ENCODE measurements around the gene CNKSR3. TPM values are rescaled to one million over a fixed set of nuclear protein-coding genes. Genes with fewer than 3 reads are reported as not detected.

Gene CNKSR3
- total RNA-seq, 1 donor from 2014 or later = 8.9 TPM

DNA sequence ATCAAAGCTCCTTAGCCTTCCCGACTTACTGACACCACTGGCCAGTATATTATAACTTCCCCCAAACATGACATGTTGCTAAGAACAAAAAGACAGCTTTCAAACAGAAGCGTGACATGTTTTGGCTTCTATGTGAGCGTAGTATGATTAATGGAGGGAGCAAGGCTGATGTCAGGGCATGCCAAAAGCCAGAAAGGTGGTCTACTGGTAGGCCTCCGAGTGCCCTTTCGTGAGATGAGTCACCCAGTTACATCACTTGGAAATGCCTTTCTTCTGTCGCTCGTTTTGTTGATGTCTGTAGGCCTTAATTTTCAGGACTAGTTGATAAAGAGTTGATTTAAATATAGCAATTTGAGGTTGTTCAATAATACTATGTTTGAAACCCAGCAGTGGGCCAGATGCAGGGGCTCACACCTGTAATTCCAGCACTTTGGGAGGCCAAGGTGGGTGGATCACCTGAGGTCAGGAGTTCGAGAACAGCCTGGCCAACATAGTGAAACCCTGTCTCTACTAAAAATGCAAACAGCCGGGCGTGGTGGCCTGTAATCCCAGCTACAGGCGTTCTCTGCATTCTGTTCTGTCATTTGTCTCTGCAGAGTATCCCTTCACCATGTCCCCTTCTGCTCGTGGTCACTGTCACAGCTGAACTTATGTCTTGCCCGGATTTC lies 53.3 kb downstream of the CNKSR3 start:
- no peak for DNase-seq (ENCODE audit: low spot score)

DNA sequence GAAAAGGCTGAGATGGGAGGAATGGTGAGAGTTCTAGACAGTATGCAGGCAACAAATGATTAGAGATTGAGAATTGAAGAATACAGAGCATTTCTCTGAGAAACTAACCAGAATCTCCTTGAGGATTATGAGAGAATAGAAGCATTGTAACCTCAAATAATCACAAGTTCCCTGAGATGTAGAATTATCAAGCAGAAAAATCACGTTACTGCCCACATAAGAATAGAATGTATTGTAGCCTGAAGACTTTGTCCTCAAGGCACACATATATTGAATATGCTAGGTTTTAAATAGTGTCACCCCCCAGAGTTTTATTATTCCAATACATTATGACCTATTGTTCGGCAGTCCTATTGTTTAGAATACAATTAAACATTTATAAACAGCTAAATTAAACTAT lies 57.2 kb downstream of the CNKSR3 start:
- no peak for DNase-seq (ENCODE audit: low spot score)

DNA sequence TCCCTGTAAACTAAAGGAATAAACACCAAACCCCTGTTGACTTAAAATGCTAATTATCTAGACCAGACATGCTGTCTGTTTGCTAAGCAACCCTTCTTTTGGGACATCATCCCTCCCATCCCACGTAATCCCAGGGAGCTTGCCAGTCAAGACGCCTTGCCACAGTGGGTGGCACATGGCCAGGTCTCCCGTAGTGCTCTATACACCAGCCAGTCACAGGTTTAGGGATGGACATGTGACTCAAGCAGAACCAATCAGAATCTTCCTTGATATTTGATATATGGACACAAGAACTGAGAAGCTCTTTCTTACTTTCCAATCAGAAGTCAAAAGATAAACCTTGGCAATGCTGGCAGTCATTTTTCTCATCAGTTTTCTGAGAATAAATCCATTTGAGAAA lies 60.0 kb downstream of the CNKSR3 start:
- DNase-seq (ENCODE audit: low spot score) = no peak

DNA sequence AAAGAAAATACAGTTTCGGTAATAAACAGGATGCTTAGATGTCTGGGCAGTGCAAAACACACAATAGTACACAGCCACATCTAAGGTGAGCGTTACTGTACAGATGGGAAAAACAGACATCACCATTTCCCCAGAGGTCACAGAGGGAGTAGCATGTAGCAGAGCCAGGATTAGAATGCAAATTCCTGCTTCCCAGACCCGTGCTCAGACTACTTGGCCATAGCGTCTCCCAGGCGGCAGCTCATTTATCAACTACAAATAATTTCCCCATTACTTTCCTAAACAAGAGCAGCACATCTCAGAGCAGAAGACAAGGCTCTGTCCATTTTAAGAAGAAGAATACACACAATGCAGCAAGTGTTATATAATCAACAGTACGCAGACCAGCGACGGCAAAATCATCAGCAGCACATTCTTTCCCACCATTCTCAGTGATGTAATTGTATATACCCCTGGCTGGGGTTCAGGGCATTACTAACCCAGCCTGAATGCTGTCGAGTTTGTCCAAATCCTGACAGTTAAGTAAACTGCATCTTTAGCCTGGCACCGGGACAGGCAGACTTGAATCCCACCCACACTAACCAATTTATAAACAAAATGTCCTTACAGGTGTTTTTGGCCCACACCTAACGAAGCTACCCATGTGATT lies 61.9 kb downstream of the CNKSR3 start:
- peak; percentile 78 for DNase-seq (ENCODE audit: low spot score)

DNA sequence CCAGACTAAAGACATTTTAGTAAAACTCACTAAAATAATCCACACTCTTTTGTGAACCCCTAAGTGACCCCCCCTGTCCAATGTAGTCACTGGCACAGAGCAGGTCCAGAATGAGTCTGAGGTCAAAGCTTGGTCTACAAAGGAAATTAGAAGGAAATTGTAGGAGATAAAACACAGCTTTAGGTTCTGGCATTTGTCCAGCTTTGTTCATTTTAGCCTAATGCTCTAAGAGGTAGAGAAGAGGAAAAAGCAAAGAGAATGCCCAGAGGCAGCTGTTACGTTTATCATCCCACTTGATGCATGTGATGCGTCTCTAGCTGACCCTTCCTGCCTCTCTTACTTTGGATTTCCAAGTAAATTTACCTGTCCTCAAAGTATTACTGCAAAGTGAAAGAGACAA lies 62.5 kb downstream of the CNKSR3 start:
- DNase-seq (ENCODE audit: low spot score) = peak; percentile 43

DNA sequence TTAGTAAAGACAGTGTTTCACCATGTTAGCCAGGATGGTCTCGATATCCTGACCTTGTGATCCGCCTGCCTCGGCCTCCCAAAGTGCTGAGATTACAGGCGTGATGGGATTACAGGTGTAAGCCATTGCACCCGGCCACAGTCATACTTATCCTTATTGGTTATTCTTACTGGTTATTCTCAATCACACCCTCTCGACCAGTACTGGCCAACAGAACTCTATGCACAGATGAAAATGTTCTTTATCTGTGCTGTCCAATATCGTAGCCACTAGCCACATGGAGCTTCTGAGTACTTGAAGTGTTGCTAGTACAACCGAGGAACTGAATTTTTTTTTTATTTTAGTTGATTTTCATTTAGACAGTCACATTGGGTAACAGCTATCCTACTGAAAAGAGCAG lies 63.5 kb downstream of the CNKSR3 start:
- no peak for DNase-seq (ENCODE audit: low spot score)

DNA sequence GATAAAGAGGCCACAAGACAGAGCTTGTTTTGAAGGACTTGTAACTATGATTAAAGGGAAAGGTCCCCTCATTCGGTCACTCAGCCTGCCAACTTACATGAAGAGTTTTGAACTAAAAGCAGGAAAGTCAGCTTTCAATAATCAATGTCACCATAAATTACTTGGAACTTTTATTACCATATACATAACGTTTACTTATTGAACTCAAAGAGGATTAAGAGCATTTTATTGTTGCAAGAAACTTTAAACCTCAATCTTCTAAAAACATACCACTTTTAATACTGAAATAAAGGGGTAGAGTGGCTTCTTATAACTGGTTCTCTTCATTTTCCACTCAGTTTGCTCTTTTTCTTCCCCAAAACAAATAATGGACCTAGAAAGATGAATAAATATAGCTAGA lies 65.1 kb downstream of the CNKSR3 start:
- DNase-seq (ENCODE audit: low spot score) = no peak

DNA sequence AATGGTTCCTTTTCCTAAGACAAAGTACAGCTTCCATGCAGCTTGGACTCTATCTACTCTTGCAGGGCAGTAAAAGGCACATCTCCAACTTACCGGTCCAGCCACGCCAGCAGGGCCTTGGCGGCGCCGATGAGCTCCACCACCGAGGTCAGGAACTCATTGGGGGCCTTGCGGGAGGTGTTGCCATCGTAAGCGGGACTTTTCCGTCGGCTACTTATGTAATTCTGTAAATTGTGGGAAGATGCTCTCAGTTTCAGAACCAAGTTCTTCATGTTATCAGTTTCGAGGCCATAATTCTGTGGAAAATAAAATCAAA lies 68.5 kb downstream of the CNKSR3 start:
- no peak for DNase-seq (ENCODE audit: low spot score)

DNA sequence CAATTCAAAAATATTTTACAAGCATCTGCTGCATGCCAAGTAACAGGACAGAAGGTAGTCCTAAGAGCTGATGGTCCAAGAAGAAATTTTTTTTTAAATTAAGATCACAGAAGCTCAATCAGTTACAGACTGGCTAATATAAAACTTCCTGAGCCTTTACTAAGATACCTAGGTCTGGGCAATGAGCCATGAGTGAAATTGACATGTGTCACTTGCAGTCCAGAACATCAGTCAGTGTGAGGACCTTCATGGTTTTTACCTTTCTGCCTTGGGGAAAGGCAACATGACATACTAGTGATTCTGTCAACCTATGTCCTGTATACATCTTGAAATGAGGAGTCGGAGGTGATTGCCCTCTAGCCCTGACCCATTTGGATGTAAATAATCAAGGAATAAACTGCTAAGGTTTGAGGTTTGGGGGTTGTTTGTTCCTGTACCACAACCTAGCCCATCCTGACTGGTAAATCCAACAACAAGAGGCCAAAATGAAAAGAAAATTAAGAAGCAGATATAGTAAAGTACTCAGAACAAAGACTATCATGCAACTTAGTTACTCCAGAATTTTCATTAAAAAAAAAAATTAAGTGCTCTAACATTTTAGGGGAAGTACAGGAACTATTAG lies 70.0 kb downstream of the CNKSR3 start:
- DNase-seq (ENCODE audit: low spot score) = no peak

DNA sequence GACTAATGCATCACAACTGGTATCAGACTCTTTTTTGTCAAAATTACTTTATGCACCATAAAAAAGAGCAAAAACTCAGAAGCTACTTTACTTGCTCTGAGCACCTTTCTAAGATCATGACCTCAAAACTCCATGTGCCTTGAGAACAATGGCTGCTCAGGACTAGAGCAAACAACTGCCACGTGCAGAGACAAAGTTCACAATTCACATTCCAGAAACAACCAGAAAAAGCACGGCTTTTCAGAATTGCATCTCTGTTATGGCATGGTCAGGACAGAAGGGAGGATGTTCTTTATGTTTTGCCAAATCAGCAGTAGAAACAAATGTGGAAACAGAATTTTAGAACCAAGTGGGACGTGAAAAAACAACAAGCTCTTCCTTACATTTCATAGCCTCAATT lies 70.5 kb downstream of the CNKSR3 start:
- DNase-seq (ENCODE audit: low spot score) = no peak

DNA sequence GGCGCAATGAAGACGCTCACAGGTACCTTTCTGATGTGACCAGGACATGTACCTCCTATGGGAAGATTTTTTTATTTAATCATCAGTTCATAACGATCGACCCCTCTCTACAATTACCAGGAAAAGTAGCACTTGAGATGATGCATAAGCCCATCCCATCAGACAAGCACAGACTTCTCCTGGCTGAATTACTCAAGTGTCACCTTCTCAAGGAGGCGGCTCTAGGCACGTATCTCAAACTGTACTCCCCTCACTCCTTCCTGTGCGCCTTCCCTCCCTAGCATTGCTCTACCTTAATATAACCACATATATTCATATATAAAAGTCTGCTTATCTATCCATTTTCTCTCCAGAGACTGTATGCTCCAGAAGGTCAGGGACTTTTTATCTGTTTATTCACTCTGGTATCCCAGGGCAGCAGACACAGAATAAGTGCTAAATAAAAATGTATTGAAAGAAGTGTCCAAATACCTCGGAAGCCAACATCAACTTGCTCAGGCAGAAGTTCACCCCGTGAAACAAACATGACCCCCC lies 71.5 kb downstream of the CNKSR3 start:
- DNase-seq (ENCODE audit: low spot score) = no peak

DNA sequence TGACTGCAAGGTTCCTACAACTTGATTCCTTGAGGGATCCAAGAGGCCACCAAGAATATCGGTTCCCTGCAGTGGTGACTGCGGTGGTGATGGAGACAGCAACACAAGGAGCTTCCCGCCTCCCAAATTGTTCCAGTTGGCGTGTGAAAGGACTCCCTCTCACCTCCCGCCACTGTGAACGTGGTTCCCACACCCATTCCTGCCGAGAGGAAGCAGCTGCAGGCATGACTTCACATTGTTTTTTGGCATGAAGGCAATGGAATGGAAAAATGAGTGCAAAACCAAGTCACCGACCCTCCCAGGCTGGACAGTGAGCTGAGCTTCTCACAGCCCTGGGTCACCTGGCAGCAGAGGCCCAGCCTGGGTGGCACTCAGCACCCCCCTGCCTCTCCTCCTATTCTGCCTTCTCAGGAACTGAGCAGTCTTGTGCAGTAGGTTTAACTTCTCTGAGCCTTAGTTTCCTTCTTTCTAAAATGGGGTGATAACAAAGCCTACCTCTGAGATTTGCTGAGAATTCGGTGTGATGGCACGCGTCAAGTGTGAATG lies 75.0 kb downstream of the CNKSR3 start:
- no peak for DNase-seq (ENCODE audit: low spot score)

DNA sequence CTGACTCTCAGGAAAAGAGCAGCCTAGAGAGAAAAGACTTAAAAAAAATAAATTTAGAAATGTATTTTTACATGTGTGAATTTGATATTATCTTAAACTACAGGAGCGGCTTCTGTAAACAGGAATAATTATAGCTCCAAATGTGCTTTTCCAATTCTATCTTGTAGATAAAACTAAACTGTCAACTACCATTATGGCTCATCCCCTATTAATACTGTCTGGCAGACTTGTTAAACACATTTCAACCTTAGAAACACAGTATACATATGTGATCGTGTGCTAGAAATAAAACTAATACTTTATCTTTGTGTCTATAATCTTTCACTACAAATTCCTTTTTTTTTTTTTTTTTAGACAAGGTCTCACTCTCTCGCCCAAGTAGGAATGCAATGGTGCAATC lies 75.8 kb downstream of the CNKSR3 start:
- DNase-seq (ENCODE audit: low spot score) = no peak

DNA sequence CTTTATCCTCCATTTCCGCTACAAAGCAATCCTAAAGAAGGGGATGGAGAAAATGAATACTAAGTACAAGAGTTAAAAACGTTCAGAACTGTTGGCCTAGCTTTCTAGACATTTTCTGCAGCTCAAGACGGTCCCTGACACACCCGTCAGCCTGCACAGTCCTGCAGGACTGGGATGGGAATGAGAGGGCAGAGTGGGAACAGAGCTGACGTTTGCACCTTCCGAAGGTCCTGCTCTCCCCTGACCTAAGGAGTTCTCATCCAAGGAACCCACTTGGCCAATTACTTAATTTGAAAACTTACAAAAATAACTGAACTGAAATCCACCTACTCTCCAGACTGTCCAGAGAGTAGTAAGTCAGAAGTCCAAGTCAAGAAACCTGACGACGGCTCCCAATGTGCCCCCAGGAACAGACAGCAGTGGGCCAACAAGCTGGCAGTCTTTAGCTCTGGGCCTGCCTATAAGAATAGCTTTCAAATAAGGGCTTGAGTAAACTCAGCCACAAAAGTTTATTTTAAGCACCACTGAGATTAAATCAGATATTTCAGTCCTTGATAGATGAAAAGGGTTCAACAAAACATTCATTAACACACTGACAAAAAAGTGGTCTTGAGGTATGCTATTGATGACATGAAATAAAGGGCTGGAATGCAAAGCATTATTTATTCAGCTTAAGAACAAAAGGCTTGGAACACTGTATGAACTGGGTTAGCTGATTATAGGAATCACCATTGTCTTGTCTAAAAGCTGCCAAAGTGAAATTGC lies 76.8 kb downstream of the CNKSR3 start:
- DNase-seq (ENCODE audit: low spot score) = no peak

DNA sequence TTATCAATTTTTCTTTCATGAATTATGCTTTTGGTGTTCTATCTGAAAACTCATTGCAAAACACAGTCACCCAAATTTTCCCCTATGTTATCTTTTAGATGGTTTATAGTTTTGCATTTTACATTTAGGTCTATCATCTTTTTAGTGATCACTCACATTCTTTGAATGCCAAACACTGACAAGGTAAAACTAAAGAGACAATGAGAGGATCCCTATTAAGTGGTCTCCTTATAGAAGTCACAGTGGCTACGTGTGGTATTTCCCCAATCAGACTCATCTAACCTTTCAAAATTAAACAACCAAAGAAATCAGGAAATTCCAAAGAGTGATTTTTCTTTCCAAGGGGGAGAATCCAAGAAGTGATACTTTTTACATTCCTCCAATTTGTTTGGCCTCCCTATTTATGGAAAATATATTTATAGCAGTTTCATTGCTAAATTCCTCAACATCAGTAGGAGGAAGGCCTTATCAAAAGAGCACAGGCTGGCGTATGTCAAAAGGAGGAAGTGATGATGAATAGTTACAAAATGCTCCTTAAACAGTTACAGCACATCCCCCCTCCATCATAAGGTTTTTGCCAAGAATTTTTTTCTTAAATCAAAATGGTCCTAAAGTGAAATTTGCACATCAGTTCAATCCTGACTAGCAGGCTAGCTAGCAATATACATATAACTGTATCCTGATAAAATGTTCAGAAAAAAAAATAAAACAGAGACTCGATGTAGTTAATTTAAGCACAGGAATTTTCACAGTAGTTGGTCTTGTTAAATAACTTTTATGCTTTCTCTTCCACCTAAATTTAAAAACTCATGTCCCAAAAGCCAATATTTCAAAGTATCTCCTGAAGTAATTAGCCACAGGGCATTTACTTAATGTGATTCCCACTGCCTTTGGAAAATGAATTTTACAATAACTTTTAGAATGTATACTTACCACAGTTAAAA lies 77.7 kb downstream of the CNKSR3 start:
- peak; percentile 69 for DNase-seq (ENCODE audit: low spot score)

DNA sequence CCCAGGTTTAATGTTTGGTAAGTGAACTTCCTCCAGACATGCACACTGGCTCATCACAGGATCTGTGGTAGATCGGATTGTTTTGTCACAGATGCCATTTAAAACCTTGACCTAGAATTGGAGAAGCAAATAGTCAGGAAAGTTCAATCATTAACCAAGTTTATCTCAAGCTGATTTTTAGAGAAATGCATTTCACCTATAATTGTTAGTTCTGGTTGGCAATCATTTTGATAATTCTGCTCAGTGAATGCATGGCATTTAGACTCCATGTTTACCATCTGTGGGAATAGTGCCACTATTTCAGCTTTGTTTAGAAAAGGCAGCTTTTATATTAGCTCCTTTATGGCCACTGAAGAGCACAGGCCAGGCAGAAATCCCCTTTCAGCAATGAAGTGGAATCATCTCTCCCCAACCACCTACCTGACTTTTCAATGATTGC lies 80.0 kb downstream of the CNKSR3 start:
- no peak for DNase-seq (ENCODE audit: low spot score)

DNA sequence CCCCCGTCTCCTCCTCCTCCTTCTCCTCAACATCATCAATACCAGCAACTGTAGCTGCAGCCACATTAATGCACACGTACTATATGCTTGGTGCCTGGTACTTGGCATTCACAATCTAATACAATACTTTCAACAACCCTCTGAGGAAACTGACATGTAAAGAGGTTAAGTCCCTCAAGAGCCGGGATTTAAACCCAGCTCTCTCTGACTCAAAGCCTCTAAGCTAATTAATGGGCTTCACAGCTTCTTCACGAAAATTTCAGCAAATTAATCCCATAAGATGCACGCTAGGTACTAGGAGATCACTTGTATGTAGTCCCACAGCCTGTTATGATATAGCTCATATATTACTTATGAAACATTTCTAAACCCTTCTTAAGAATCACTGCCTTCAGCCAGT lies 80.8 kb downstream of the CNKSR3 start:
- no peak for DNase-seq (ENCODE audit: low spot score)

DNA sequence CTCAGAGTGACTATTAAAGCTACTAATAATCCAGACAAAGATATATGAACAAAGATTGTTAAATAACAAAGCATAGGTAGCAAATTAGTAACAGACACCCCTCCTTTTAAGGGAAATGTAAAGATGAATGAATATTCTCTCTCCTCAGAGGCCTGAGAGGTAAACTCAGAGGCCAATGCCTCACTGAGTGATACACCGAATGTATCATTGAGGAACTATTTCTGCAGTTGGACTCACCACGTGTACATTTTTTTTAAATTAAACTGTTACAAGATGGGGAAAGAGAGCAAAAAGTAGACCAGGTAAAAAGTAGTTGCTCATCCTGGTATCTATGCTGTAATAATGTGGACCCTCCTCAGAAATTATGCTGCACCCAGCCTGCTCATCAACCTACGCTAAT lies 81.6 kb downstream of the CNKSR3 start:
- no peak for DNase-seq (ENCODE audit: low spot score)

DNA sequence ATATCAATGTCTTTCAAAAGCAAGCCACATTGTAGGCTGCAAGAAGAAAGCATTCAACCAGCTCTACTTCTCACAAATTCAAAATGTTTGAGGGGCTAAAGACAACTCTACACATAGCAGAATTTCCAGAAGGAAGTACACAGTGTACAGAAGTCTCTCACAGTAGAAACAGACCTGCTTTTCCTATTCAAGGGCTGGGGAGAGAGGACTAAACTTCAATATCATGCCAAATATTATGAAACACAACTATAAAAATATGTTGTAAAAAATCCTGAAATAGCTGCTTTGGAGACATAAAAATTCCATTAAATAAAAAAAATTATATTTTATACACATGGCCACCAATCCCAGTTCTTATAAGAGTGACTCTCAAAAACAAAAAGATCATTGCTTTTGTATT lies 83.0 kb downstream of the CNKSR3 start:
- DNase-seq (ENCODE audit: low spot score) = peak; percentile 63

DNA sequence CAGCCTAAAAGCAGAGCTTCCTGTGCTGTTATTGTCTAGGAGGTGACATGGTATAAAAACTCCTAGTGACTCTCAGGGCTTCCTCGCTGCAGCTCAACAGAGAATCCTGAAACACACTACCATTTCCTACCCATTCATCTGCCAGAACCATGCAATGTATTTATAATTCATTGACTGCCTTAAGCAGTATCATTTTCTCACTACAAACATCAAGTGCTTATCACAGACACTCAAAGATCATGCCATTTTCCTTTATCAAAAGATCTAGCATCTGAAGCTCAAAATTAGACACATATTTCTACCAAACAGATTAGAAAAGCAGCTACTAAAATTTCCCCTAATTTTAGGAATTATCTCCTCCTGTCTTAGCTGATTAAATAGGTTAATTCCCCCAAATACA lies 83.5 kb downstream of the CNKSR3 start:
- no peak for DNase-seq (ENCODE audit: low spot score)

DNA sequence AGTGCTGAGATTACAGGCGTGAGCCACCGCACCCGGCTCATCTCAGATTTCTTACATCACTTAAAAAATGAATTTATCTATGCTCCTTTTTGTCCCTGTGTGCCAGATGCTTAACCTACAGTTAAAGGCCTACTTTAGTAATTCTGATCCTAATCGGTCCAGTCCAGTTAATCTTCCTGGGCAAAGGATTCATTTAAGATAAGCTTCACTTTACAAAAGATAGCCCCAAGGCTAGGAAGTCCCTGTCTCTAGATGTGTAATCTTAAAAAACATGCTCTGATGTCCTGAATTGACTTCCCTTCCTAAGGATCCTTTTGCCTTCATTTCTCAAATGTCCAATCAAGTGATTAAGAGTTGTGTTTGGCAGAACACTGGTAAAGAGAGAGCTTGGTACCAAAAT lies 85.5 kb downstream of the CNKSR3 start:
- DNase-seq (ENCODE audit: low spot score) = no peak
